GM18519 (cell line): Measurements from ENCODE around the gene DTNBP1.

ENCODE experiments used
- ATAC-seq: cut with Tn5 transposase; IDR thresholded peaks from one replicate; pipeline ENCODE4 v1.9.1; 2021; ENCODE audit warnings: mild to moderate bottlenecking, moderate library complexity; ENCODE audit not compliant: unreplicated experiment, low FRiP score

DTNBP1 gene

DNA sequence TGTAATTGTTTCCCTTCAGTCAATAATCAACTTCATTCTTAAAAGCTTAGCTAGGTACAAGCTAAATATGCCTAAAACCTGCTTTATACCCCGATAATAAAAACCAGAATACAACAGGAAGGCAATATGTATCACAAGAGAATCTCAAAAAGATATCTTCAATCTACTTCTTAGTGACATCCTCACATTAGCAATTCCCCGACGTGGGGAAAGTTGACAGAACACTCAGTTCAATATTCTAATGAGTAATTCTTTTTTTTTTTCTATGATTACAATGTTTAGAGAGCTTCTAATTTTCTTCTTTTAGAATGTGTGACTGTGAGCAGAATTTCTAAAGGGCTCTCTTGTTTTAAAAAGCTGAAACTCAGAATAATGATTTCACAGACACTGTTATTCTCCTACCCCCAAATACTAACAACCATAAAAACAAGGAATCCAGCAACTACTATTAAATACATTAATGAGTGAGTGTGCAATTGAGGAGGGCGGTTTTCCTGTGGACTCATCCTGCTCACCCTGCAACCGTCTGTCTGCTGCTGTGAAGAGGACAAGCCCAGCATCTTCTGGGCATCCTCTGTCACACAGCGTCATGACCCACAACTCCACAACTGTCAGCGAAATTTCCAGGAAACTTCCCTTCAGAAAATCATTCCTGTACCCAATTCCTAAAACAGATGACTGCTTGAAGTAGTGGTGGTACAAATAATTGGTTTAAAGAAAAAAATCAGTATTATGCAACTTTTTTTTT, 68.1 kb downstream of the DTNBP1 start:
- no peak for ATAC-seq

DNA sequence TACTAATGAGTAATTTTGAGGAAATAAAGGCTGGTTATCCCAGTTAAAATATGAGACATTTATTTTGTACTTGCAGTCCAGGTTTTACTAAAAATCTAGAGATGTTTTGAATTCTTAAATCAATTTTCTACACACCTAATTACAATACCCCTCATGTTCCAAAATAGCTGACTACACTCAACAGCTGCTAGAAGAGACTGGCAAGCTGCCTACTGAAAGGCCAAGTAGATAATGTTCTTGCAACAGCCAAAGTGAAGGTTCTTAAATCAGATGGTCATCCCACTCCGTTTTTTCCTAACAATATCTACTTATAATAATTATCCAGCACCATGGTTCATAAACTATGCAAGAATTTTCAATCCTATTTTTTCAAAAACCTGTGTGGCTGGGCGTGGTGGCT, 69.0 kb downstream of the DTNBP1 start:
- no peak for ATAC-seq

DNA sequence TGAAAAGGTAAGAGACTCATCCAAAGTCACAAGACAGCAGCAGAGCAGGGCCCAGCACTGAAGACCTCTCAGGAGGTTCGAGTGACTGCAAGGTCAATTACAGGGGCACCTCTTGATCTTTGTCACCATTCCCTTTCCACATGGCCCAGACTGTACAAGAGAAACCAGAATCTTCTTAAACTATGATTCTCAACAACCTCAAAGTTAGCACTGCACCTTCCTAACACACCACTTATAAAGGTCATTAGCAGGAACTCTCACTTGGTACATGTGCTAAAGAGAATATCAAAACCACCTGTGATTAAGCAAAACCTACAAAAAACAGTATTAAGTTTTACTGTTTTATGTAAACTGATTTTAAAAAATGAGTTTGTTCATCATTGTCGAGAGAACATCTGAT, 70.2 kb downstream of the DTNBP1 start:
- no peak for ATAC-seq

DNA sequence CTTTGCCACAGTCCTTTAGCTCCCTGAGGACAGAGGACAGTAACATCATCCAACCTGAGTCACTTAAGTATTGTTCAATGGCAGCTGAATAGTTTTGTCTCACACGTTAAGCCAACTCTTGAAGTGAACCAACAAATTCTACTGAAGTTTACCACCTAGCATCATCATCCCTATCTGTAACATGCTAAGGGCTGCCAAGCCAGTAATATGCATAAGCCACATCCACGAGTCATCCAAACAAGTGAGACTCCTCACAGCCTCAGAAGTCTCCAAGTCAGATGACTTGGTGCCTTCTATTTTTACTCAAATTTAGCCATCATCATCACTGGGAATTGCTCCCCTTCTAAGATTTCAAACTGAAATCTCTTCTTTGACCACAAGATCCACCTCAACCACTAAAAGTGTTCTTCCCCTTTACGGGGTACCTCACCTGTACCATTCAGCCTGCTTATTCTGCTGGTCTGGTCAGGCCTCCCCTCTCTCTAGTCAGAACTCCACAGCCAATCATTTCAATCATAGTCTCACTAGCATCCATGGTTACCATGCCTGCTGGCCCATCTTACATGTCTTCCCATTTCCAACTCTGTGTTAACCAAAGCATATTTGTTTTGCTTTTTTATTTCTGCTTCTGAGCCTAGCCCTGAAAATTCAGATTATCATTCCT, 73.7 kb downstream of the DTNBP1 start:
- ATAC-seq: no peak

DNA sequence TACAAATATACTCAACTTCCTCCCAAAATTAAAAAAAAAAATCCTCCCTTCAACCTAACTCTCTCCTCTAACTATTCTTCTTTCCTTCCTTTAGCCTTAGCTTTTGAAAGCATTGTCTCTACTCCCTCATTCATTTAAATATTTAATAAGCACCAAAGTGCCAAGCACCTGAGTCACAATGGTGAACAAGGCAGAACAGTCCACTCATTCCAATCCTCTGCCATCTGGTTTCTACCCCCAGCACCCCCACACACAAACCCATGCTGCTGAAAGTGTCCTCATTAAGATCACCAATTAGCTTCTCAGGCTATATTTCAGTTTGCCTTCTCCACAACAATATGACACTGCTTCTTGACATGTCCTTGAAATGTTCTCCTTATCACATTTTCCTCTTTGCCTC, 76.3 kb downstream of the DTNBP1 start:
- no peak for ATAC-seq

DNA sequence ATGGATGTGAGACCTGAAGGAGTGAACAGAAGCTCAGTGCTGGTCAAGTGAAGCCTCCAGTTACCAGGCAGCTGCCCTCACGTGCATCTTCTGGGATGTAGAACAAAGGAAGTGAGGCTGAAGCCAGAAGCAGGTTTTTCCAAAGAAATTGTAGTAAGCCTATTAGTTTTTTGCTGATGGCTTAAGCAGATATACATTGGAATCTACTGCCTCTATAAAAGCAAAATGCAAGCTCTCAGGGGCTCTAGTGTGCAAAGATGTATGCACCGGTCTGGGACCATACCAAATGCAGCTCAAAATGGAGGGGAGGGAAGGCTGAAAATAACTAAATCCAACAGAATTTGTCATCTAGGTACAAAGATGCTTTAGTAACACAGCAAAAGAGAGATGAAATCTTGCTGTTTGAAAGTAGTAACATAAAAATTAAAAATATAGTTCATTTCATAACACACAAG, 77.0 kb downstream of the DTNBP1 start:
- no peak for ATAC-seq

DNA sequence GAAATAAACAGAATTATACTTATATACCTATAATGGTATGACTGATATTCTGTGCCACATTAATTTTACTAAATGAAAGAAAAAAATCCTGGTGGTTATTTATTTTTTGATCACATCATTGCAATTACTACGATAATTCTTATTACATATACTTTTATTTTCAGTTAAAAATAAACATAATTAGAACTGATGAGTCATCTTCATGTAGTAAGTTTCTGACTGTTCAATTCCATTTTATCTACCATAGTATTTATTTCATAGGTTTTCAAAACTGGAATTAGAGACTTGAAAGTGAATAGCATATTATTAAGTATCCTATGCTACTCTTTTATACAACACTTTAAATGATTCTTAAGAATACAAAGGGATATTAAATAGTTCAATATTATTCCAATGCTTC, 80.3 kb downstream of the DTNBP1 start:
- no peak for ATAC-seq

DNA sequence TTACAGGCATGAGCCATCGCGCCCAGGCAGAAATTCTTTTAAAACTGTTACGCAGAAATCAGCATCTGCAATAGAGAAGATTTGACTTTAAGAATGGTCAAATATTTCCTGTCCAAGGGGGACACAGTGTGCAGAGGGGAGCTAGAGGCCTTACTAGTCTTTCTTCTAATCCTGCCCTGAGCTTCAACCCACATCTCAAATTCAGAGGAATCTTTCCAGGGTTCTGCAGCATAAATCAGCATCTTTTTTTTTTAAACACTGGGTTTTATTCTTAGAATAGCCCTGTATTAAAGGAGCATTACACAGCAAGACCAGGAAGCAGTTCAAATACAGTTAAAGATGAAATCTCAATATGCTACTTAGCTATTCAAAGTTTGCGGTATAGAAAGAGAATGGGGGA, 81.1 kb downstream of the DTNBP1 start:
- no peak for ATAC-seq

DNA sequence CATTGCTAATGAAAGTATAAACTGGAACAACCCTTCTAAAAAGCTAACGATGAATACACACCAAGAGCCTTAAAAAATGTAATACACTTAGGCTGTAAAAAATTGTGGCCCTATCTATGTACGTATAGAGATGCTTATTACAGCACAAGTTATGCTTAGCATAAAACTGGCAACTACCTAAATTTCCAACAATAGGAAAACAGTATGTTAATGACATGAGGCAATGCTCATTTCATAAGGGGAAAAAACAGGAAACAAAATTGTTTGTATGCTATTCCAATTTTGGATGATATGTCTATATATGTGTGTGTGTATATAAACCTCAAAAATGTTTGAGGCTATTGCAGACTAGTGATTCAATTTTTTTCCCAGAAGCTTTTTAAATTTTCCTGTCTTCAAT, 82.5 kb downstream of the DTNBP1 start:
- no peak for ATAC-seq

DNA sequence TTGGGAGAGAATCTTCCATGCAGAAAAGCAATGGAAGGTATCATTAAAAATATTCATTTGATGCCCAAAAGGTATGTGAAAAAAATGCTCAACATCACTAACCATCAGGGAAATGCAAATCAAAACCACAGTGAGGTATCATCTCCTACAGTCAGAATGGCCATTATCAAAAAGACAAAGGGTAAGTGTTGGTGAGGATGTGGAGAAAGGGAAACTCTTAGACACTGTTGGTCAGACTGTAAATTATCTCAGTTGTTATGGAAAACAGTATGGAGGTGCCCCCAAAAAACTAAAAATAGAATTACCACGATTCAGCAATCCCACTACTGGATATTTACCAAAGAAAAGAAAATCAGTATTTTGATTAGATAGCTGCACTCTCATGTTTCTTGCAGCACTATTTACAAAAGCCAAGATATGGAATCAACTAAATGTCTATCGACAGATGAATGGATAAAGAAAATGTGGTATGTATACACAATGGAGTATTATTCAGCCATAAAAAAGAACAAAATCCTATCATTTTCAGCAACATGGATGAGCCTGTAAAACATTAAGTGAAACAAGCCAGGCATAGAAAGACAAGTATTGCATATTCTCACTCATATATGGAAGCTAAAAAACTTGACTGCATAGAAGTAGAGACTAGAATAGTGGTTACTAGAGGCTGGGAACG, 84.0 kb downstream of the DTNBP1 start:
- no peak for ATAC-seq

DNA sequence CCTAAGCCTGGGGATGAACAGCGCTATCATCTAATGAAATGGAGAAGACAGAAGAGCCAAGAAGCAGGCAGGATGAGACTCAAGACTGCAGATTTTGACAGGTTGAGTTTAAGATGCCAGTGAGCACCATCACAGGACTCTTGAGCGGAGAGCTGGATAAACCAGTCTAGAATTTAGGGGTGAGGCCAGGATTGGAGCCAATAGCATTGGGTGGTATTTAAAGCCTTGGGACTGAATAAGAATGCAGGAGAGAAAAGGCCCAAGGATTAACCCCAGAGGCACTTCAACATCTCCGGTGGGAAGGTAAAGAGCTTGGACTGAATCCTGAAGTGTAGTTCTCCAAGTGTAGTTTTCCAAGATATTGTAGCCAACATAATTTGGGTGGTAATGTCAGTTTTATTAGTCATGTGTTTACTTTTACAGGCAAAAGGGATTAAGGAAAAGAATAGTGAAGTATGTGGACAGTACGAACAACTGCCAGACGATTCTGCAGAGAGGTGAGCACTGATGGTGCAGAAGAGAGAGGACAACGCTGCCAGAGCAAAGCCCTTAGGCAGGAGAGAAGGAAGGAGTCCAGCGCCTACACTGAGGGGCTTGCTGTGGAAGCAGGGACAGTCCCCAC, 85.2 kb downstream of the DTNBP1 start:
- ATAC-seq: no peak

DNA sequence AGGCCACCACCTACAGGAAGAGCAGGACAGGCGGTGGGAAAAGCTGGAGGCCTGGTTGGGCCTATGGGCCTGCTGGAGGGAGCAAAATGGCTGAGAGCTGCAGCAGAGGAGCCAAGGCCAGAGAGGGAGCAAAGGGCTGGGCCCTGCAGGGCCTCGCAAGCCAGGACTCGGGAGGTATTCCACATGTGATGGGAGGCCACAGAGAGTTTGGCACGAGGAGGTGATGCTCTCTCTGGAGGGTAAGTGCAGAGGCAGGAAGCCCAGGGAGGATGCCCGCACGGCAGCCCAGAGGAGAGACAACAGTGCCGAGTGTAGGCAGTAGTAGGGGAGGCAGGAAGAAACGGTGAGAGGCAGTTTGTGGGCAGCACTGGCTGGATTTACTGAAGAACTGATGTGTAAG, 85.7 kb downstream of the DTNBP1 start:
- no peak for ATAC-seq

DNA sequence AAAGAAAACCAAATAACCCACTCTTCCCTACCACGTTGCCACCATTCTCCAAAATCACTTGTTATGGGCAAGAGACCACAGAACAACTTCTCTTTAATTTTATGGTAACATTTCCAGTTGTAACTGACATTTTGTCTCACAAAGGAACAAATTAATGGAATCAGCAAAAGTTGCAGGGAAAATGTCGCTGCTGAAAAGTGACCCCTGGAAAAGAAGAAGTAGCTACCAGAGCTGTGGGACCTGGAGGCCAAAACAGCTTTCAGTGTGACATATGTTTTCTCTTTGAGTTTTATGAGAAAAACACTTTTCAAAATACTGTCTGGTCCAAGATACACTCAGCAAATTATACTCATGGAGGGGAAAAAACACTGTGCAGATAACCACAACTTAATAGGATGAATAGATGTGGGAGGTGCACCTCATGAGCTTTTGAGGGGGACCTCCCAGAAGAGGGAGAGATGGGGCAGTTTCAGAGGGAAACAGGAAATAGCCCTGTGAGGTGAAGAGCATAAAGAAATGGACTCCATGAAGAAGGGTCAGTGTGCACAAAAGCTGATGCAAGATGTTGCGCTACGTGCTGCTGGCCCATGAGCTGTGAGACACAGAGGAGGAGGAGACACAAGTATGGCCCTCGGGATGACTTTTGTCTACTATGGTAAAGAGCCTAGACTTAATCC, 87.3 kb downstream of the DTNBP1 start:
- ATAC-seq: no peak

DNA sequence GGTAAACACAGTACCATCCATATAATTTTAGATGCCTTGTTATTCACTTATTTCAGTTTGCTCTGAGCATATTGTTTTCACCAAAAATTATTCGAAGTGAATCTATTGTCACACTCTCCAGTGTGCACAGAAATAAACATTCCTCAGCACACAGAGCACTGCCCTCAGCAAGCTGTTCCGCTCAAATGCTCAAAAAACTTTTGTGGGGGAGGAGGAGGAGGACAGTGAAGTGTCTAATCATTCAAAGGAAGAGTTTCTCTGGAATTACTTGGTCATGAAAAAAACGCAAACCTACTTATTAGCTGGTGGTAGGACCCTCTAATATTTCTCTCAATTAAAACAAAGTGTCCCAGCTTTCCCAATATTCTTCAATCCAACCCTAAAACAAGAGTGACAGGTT, 88.3 kb downstream of the DTNBP1 start:
- no peak for ATAC-seq

DNA sequence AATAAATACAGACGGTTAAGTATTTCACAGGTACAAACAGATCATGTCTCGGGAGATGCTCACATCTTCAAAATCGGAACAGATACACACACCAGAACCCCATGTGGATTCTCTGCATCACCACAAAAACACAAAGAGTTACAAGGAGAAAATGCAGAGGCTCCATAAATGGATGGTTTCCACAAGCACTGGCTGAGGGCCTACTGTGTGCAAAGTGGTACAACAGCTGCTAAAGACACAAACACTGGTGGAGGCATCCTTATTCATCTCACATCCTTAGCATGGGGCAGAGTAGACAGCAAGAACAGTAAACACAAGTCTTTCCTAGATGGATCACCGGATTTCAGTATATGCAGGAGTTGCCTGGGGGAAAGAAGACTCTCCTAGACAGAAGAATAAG, 88.8 kb downstream of the DTNBP1 start:
- no peak for ATAC-seq

DNA sequence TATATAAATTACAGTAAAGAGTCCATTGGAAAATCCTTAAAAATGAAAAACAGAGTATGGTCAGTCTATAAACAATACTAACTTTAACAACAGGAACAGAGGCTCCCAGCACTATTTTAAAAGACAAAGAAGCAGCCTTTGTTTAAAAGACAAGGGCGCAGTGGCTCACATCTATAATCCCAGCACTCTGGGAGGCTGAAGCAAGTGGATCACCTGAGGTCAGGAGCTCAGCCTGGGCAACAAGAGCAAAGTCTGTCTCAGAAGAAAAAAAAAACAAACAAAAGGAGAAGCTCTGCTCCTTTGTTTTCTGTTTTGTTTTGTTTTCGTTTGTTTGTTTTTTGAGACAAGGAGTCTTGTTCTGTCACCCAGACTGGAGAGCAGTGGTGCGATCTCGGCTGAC, 89.4 kb downstream of the DTNBP1 start:
- ATAC-seq: no peak

DNA sequence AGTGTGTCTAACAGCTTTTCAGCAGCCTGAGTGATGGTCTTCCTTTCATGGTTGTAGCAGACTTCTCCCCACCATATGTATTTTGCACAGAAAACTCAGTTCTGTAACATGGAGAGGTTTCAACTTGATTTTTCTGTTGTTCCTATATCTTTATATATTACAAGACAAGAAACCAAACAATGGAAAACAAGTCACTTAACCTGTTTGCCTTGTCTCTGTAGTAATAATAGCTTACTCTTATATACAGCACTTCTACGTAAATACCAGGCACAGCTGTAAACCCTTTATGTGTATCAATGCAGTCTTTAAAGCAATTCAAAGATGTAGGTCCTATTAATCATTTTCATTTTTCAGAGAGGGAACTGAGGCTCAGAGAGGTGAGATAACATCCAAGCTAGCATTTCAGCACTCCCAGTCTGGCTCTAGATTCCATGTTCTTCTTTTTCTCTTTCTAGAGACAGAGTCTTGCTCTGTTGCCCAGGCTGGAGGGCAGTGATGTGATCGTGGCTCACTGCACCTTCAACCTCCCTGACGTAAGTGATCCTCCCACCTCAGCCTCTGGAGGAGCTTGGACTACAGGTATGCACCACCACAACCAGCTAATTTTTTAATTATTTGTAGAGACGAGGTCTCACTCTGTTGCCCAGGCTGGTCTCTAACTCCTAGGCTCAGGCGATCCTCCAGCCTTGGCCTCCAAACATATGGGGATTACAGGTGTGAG, 90.4 kb downstream of the DTNBP1 start:
- no peak for ATAC-seq

DNA sequence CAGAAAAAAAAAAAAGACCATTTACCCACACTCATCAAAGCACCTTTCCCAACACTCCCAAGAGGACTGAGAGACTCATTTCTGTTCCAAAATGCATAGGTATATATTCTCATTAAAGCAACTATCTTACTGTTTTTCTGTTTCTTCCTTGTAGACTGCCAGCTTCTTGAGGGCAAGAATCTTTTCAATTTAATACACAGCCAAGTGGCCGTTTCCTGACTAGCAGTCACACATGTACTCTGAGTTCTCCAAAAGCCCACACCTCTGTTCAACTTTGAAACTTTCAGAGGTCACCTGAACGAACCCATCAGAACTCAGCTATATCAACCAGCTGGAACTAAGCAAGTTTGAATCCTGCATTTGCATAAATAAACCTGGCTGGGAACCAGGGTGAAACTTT, 92.7 kb downstream of the DTNBP1 start:
- no peak for ATAC-seq

DNA sequence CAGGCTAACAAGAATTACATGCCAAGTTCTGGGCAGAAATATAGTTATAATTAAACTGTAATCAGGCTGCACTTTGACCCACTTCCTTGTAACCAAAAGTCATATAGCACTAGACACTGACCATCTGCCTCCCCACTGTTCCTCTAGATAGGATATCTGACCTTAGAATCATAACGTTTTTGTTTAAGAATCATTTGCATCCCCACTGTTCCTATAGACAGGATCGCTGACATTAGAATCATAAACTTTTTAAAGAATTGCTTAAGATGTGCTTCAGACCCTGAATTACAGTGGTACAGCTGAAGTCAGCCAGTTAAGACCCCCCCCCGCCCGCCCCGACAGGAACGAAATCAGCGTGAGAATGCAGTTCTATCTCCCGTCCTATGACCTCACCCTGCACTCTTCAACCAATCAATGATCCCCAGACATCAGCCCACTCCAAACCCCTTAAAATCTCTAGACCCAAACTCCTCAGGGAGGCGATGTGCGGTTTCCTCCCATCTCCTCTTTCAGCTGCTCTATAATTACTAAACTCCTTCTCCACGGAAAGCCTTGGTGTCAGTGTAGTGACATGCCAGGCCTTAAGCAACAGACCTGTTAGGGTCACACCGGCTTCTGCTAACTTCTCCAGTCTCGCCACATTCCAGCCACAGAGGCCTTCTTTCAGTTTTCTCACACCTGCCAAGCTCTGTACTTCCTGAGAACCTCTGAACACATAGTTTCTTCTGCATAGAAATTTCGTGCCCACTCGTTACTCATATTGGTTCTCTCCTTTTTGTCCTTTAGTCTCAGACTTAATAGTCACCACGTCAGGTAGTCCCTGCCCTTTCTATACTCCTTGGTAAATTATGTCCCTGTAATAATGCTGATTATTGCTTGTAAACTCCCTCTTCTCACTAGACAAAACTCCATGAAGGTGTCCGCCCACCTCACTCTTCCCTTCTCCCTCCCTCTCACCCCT, 93.5 kb downstream of the DTNBP1 start:
- no peak for ATAC-seq
